GM06990 (cell line): Measurements from ENCODE around the gene PPP1R12A.

ENCODE experiments used
- DNase-seq: peaks from one replicate; pipeline ENCODE4 v3.0.0-alpha.2; 2011; ENCODE audit not compliant: insufficient read length; ENCODE audit errors: extremely low read depth
- H3K27me3 ChIP-seq: replicated peaks from 2 replicates; pipeline ENCODE4 v1.6.0; 2011; ENCODE audit warnings: low read length; ENCODE audit not compliant: control insufficient read depth, insufficient read depth
- H3K36me3 ChIP-seq: 2 replicates; pipeline ENCODE4 v1.5.1; 2011; ENCODE audit warnings: low read length; ENCODE audit not compliant: control insufficient read depth, insufficient read depth
- H3K4me3 ChIP-seq: replicated peaks from 2 replicates; pipeline ENCODE4 v1.5.1; 2011; ENCODE audit warnings: low read depth, mild to moderate bottlenecking, control low read depth, low read length
- CTCF ChIP-seq: IDR thresholded peaks from 2 replicates; pipeline ENCODE4 v1.5.1; 2011; ENCODE audit warnings: low read length, control low read depth, mild to moderate bottlenecking, inconsistent platforms; ENCODE audit not compliant: insufficient read depth, poor library complexity, severe bottlenecking

PPP1R12A gene

GRCh38 chr12:79769189-79769859 lies 165.6 kb downstream of the PPP1R12A start:
- no peak for TF ChIP-seq CTCF
- Histone ChIP-seq H3K27me3 (no peaks in the 10 kb centered on the region), H3K4me3 (no peak overlapping the region), H3K36me3 (no peaks in the 10 kb centered on the region)
- no peak for DNase-seq

- Histone ChIP-seq H3K27me3 (no peaks in the 10 kb centered on the region), H3K4me3 (no peak overlapping the region), H3K36me3 (no peaks in the 10 kb centered on the region)
- DNase-seq: no peak
- TF ChIP-seq CTCF: no peak
Observed at GRCh38 chr12:79766705-79767464, 168.0 kb downstream of the PPP1R12A start.

- Histone ChIP-seq H3K27me3 (no peaks in the 10 kb centered on the region), H3K4me3 (no peak overlapping the region), H3K36me3 (no peaks in the 10 kb centered on the region)
- no peak for DNase-seq
- TF ChIP-seq CTCF: no peak
Observed at GRCh38 chr12:79765157-79765556, 169.7 kb downstream of the PPP1R12A start.

- H3K4me3 ChIP-seq: no peak overlapping the region
- TF ChIP-seq CTCF: no peak
Observed at GRCh38 chr12:79764641-79765040, 170.3 kb downstream of the PPP1R12A start.

GRCh38 chr12:79763766-79764452 lies 171.0 kb downstream of the PPP1R12A start:
- TF ChIP-seq CTCF: no peak
- Histone ChIP-seq H3K27me3 (no peaks in the 10 kb centered on the region), H3K36me3 (no peaks in the 10 kb centered on the region), H3K4me3 (no peak overlapping the region)
- no peak for DNase-seq

More at GRCh38 chr12:79764641-79765040, 170.3 kb downstream of the PPP1R12A start:
- no peaks in the 10 kb centered on the region for H3K27me3 ChIP-seq
- no peak for DNase-seq
- H3K36me3 ChIP-seq: no peaks in the 10 kb centered on the region
